ENCODE results near the gene LILRA5.

- no peak for TF ChIP-seq CTCF (conservative IDR thresholded peaks at IDR 0.05)
- no peak for TF ChIP-seq ZFX (IDR thresholded peaks at IDR 0.05)
These were observed 39.1 kb downstream of the LILRA5 start for GRCh38 chr19:54273821-54274220.

Data from C4-2B (cell line).